Glomerular visceral epithelial cell (primary cell): ENCODE data around the gene CCDC85C.

Experiments used
- DNase-seq: peaks from one replicate; pipeline ENCODE4 v3.0.0-alpha.2; 2016; ENCODE audit errors: extremely low spot score

CCDC85C gene

GRCh38 chr14:99589651-99590530 lies 14.1 kb downstream of the CCDC85C start:
- DNase-seq, result no peak

GRCh38 chr14:99589031-99589441 lies 15.0 kb downstream of the CCDC85C start:
- peak; percentile 48 for DNase-seq

- no peak for DNase-seq
Observed at GRCh38 chr14:99587460-99588278, 16.3 kb downstream of the CCDC85C start.

GRCh38 chr14:99586761-99587459 lies 17.1 kb downstream of the CCDC85C start:
- peak; percentile 31 for DNase-seq

- DNase-seq, result no peak
Observed at GRCh38 chr14:99586054-99586760, 17.8 kb downstream of the CCDC85C start.

- no peak for DNase-seq
Observed at GRCh38 chr14:99584823-99585222, 19.2 kb downstream of the CCDC85C start.

GRCh38 chr14:99581938-99582337 lies 22.1 kb downstream of the CCDC85C start:
- DNase-seq, result no peak

- DNase-seq, result no peak
Observed at GRCh38 chr14:99581374-99581773, 22.6 kb downstream of the CCDC85C start.

GRCh38 chr14:99579903-99580571 lies 24.0 kb downstream of the CCDC85C start:
- DNase-seq, result peak; percentile 96

GRCh38 chr14:99579120-99579836 lies 24.7 kb downstream of the CCDC85C start:
- peak; percentile 63 for DNase-seq

- no peak for DNase-seq
Observed at GRCh38 chr14:99578541-99579101, 25.4 kb downstream of the CCDC85C start.

GRCh38 chr14:99576761-99577705 lies 27.0 kb downstream of the CCDC85C start:
- no peak for DNase-seq

- DNase-seq, result no peak
Observed at GRCh38 chr14:99576304-99576703, 27.7 kb downstream of the CCDC85C start.

- DNase-seq, result peak; percentile 93
Observed at GRCh38 chr14:99575043-99576023, 28.7 kb downstream of the CCDC85C start.

- DNase-seq, result peak; percentile 94
Observed at GRCh38 chr14:99574099-99574880, 29.7 kb downstream of the CCDC85C start.

- no peak for DNase-seq
Observed at GRCh38 chr14:99573436-99574098, 30.4 kb downstream of the CCDC85C start.
